ENCODE results near the gene TGIF1.

The TGIF1 gene

GRCh38 chr18:3447895-3448837, 1.8 kb upstream of the TGIF1 start:
- peaks cover under 1% of the 10 kb centered on the region for H3K36me3 Mint-ChIP-seq (ENCODE audit: low read depth)
- no peaks in the 10 kb centered on the region for H3K27me3 Mint-ChIP-seq (ENCODE audit: low read depth)
- peak overlapping the region; percentile 94 for H3K4me3 Mint-ChIP-seq
- peak overlapping the region; percentile 99 for H3K27ac Mint-ChIP-seq
- H3K4me1 Mint-ChIP-seq (ENCODE audit: low read depth) = peaks cover 33% of the 10 kb centered on the region
- no peaks in the 10 kb centered on the region for H3K9me3 Mint-ChIP-seq

- Mint-ChIP-seq H3K27ac (peak overlapping the region; percentile 99), H3K36me3 (ENCODE audit: low read depth) (peaks cover 1% of the 10 kb centered on the region), H3K4me3 (peak overlapping the region; percentile 94), H3K4me1 (ENCODE audit: low read depth) (peaks cover 35% of the 10 kb centered on the region), H3K27me3 (ENCODE audit: low read depth) (no peaks in the 10 kb centered on the region), H3K9me3 (no peaks in the 10 kb centered on the region)
Observed at GRCh38 chr18:3448838-3449511, 997 bp upstream of the TGIF1 start.

DNA sequence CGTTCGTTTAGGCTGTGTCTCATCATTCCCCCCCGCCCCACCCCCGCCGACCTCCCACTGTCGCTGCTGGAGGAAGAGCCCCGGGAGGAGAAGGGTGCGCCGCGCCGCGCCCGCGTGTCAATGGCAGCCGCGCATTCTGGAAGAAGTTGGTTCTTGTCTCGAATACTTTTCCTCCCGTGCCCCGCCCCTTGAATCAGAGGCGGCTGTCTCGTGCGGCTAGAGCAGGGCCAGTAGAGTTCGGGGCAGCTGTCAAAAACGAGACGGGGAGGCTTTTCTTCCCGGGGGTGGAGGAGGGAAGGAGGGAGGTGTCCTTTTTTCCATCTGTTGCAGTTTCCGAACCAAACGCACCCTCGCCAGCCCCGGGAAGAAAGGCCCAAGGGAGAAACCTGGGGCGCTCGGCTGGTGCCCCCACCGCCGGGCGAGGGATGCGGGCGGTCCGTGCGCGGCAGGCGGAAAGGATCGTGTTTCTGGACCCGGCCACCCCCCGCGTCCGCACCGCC, 410 bp upstream of the TGIF1 start:
- H3K27me3 Mint-ChIP-seq (ENCODE audit: low read depth) = no peaks in the 10 kb centered on the region
- H3K27ac Mint-ChIP-seq = peak overlapping the region; percentile 99
- H3K4me1 Mint-ChIP-seq (ENCODE audit: low read depth) = peaks cover 39% of the 10 kb centered on the region
- peak overlapping the region; percentile 94 for H3K4me3 Mint-ChIP-seq
- no peaks in the 10 kb centered on the region for H3K9me3 Mint-ChIP-seq
- H3K36me3 Mint-ChIP-seq (ENCODE audit: low read depth) = peaks cover 1% of the 10 kb centered on the region

DNA sequence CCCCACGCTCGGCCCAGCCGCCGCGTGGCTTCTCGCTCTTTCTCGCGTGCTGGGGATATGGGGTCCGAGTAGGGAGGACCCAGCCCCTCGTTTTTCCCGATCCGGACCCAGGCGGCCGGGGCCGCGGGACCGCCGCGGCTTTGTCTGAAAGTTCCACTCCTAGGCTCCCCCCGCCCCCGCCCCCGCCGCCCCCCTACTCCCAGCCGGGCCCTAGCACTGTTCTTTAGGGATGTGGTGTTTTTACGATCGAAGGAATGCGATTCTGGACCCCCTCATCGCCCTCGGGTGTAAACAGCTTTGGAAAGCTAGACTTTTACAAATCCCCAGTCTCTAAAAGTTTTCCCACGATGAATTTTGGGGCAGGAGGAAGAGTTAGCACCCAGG, 819 bp downstream of the TGIF1 start:
- Mint-ChIP-seq H3K4me3 (peak overlapping the region; percentile 90), H3K36me3 (ENCODE audit: low read depth) (peaks cover 1% of the 10 kb centered on the region), H3K27me3 (ENCODE audit: low read depth) (no peaks in the 10 kb centered on the region), H3K4me1 (ENCODE audit: low read depth) (peaks cover 44% of the 10 kb centered on the region), H3K9me3 (no peaks in the 10 kb centered on the region), H3K27ac (peak overlapping the region; percentile 95)

DNA sequence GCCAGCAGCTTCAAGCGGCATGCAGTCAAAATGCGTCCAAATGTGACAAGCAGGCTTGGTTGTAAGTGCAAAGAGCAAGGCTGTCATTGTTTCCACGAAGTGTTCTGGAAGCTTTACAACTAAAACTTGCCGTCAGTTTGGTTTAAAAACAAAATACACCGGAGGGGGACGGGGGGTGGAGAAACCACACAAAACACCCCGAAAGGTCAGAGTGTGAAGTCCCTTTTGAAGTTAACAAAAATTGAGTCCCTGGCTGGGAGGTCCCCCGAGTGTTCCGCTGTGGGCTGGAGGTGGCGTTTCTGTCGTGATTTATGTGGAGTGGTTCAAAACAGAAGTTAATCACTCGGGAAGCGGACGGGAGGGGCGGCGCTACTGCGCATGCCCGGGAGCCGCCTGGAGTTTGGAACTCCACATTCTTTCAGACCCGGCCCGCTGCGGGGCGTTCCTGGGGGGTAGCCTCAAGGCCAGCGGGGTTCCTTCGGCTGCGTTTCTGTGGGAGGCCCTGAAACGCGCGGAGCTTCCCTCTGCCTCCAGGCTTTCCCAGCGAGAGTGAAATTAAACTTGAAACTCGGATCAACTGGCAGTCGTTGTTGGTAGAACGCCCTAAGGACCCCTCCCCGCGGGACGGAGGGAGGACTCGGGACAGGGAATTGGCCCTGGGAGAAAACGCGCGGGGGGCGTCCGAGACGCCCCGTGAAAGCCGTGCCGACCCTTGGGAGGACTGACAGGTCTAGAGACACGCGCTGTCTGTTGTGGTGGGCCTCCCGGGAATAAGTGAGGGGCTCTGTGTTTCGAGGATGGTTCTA, 1.4 kb downstream of the TGIF1 start:
- Mint-ChIP-seq H3K27me3 (ENCODE audit: low read depth) (no peaks in the 10 kb centered on the region), H3K4me1 (ENCODE audit: low read depth) (peaks cover 43% of the 10 kb centered on the region), H3K36me3 (ENCODE audit: low read depth) (peaks cover 4% of the 10 kb centered on the region), H3K4me3 (peak overlapping the region; percentile 90), H3K27ac (peak overlapping the region; percentile 95), H3K9me3 (no peaks in the 10 kb centered on the region)

GRCh38 chr18:3451989-3452749, 2.2 kb downstream of the TGIF1 start:
- Mint-ChIP-seq H3K27me3 (ENCODE audit: low read depth) (no peaks in the 10 kb centered on the region), H3K4me1 (ENCODE audit: low read depth) (peaks cover 37% of the 10 kb centered on the region)

GRCh38 chr18:3452750-3453539, 3.0 kb downstream of the TGIF1 start:
- Mint-ChIP-seq H3K9me3 (no peaks in the 10 kb centered on the region), H3K36me3 (ENCODE audit: low read depth) (peaks cover 16% of the 10 kb centered on the region), H3K27ac (peak overlapping the region; percentile 91), H3K4me3 (peak overlapping the region; percentile 90), H3K4me1 (ENCODE audit: low read depth) (peaks cover 35% of the 10 kb centered on the region), H3K27me3 (ENCODE audit: low read depth) (no peaks in the 10 kb centered on the region)

More at GRCh38 chr18:3451989-3452749, 2.2 kb downstream of the TGIF1 start:
- peak overlapping the region; percentile 95 for H3K27ac Mint-ChIP-seq
- H3K4me3 Mint-ChIP-seq = peak overlapping the region; percentile 90
- no peaks in the 10 kb centered on the region for H3K9me3 Mint-ChIP-seq
- H3K36me3 Mint-ChIP-seq (ENCODE audit: low read depth) = peaks cover 10% of the 10 kb centered on the region

DNA sequence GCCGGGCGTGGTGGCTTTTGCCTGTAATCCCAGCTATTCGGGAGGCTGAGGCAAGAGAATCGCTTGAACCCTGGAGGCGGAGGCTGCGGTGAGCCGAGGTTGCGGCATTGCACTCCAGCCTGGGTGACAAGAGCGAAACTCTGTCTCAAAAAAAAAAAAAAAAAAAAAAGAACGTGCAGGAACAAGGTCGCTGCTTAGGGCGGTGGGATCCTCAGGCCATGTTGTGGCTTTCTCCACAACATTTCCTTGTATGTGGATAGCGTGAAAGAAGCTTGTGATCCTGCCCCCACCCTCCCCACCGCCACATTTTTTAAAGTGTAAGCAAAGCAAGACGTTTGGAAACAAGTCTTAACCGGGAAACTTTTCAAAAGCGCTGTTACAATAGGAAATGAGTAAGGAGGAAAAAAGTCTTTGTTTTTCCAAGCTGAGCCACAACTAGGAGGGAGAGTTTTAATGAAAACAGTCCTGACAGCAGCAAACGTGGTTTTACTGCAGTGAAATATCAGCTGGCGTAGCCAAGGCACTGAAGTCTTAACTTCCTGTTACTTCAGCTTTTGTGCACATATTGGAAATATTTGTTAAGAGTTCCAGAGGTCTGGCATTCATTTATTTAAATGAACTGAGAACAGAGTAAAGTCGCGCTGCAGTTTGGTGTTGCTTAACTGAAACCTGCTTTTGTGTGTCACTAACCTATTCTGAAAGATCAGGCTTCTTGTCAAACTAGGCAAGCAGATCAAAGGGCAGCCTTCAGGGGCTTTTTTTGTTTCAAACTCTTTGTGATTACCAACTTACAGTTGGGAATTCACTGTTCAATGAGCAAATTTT, 3.8 kb downstream of the TGIF1 start:
- peak overlapping the region; percentile 91 for H3K27ac Mint-ChIP-seq
- H3K9me3 Mint-ChIP-seq = no peaks in the 10 kb centered on the region
- H3K4me1 Mint-ChIP-seq (ENCODE audit: low read depth) = peaks cover 38% of the 10 kb centered on the region
- peaks cover 20% of the 10 kb centered on the region for H3K36me3 Mint-ChIP-seq (ENCODE audit: low read depth)
- no peaks in the 10 kb centered on the region for H3K27me3 Mint-ChIP-seq (ENCODE audit: low read depth)
- peak overlapping the region; percentile 90 for H3K4me3 Mint-ChIP-seq

DNA sequence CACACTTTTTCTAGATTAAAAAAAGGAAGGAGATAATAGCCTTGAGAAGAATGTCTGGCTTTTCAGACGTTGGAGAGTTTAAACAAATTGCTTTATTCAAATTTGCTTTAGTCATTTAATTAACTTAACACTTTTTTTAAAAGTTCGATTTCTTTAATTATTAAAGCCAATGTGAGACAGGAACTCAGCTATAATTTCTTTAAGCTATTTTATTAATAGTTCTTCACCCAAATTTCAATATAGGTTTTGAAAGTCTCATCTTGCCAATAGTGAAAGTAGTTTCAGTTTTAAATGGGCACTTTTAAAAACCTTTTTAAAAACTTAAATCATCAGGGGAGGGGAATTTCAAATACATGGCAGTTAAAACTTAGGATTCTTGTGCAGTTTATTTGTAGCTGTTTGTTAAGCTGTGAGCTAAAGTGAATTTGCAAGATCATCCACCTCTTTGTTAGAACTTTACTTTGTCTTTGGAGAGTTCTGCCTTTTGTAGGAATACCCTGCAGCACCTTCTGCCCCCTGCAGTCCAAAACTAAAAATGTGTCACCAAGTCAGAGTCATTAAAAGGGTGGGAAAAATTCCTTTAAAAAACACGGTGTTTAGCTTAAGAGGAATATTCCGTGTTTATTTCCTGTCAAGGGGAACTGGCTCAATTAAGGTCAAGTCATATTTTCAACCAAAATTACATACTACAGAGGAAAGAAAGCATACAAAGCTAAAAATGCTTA, 4.6 kb downstream of the TGIF1 start:
- H3K27me3 Mint-ChIP-seq (ENCODE audit: low read depth) = no peaks in the 10 kb centered on the region
- H3K4me3 Mint-ChIP-seq = peak overlapping the region; percentile 90
- H3K9me3 Mint-ChIP-seq = no peaks in the 10 kb centered on the region
- peaks cover 23% of the 10 kb centered on the region for H3K36me3 Mint-ChIP-seq (ENCODE audit: low read depth)
- H3K4me1 Mint-ChIP-seq (ENCODE audit: low read depth) = peaks cover 44% of the 10 kb centered on the region
- peak overlapping the region; percentile 91 for H3K27ac Mint-ChIP-seq

DNA sequence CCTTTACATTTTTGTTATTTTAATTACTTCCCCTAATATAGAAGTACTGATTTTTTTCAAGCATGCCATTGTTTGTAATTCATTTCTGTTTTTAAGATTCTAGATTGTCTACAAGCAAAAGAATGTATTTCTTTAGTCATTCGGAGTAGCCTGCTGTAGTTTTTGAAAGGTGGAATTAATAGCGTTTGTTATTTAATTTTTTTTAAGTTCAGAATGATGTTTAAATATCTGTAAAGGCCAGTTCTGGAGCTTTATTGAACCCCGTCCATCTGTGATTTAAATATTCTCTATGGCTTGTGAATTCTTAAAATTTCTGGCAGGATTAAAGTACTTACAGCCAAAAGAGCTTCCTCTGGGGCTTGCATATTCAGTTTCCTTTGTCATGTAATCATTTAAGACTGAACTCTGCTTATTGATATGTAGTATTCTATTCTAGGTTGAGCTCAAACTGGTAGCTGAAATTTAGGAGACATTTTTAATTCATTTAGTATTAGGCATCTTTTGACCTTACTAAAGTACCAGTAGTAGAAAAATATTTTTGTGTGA, 5.2 kb downstream of the TGIF1 start:
- Mint-ChIP-seq H3K4me3 (no peak overlapping the region), H3K36me3 (ENCODE audit: low read depth) (peaks cover 24% of the 10 kb centered on the region), H3K27ac (no peak overlapping the region), H3K9me3 (no peaks in the 10 kb centered on the region), H3K27me3 (ENCODE audit: low read depth) (no peaks in the 10 kb centered on the region), H3K4me1 (ENCODE audit: low read depth) (peaks cover 45% of the 10 kb centered on the region)

- Mint-ChIP-seq H3K27me3 (ENCODE audit: low read depth) (no peaks in the 10 kb centered on the region), H3K36me3 (ENCODE audit: low read depth) (peaks cover 30% of the 10 kb centered on the region), H3K4me3 (no peak overlapping the region), H3K27ac (no peak overlapping the region), H3K4me1 (ENCODE audit: low read depth) (peaks cover 44% of the 10 kb centered on the region), H3K9me3 (peaks cover 6% of the 10 kb centered on the region)
Observed at GRCh38 chr18:3455907-3456685, 6.1 kb downstream of the TGIF1 start.
